ENCODE results near the gene RNGTT.

Gene RNGTT

DNA sequence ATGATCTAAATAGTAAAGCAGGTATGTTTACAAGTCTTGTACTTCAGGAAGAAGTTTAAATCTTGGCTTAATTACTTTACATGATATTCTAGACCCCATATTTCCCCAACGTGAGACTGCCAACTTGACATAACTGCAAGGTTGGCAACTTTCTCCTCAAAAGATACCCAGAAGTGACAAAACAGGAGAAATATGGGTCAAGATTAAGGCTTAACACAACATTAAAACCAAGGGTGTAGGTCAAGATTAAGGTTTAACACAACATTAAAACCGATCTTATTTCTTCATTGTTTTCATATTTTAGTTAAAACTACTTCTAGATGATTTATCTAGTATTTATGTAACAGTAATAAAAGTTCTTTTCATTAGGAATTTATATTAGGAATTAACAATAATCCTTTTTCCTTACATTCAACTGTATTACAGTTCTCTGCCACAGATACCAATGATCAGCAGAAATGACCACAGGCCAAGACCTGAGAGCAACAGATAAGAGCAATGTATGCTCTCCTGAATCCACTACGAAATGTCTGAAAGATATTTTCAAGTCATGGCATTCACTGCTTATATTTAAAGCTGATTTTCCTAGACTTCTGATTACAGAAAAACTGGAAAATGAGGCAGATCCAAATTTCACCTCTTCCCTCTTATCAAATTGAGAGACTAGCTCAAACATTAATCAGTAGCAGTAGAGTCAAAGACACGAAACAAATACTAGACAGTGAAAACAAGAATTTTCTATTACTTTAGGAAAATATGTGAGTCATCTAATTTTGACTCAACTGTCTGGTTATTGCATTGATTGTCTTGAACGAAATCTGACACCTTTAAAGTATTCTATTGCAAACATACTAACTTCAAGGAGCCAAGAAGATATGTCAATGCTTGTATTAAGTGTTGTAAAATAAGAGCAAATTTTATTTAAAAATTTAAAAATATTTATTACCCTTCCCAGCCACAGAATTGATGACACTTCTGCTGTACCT lies 72.3 kb downstream of the RNGTT start:
- TF ChIP-seq, protein P1, sequence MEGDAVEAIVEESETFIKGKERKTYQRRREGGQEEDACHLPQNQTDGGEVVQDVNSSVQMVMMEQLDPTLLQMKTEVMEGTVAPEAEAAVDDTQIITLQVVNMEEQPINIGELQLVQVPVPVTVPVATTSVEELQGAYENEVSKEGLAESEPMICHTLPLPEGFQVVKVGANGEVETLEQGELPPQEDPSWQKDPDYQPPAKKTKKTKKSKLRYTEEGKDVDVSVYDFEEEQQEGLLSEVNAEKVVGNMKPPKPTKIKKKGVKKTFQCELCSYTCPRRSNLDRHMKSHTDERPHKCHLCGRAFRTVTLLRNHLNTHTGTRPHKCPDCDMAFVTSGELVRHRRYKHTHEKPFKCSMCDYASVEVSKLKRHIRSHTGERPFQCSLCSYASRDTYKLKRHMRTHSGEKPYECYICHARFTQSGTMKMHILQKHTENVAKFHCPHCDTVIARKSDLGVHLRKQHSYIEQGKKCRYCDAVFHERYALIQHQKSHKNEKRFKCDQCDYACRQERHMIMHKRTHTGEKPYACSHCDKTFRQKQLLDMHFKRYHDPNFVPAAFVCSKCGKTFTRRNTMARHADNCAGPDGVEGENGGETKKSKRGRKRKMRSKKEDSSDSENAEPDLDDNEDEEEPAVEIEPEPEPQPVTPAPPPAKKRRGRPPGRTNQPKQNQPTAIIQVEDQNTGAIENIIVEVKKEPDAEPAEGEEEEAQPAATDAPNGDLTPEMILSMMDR (IDR thresholded peaks at IDR 0.05; ENCODE audit: insufficient read depth, low read depth, low read length, missing control alignments), result no peak
- peak; percentile 51 for DNase-seq (ENCODE audit: low read depth)
- no peak overlapping the region for H3K4me3 ChIP-seq (ENCODE audit: low read length)

DNA sequence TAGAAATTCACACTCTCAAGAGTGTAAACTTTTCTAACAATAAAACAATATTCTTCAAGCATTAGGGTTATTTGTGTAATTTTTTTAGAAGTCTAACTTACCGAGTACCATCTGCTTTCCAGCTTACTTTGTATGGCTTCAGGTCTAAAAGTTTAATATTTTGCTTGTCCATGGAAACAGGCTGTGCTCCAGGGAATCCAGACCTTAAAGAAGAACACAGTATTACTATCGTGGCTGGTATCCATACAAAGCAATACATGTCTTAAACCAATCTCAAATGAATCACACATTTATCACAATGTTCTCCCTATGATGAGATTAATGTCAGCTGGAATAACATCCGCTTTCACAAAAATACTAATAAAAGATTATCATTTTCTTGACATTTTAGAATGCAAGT lies 73.0 kb downstream of the RNGTT start:
- no peak for DNase-seq (ENCODE audit: low read depth)
- no peak overlapping the region for H3K4me3 ChIP-seq (ENCODE audit: low read length)
- TF ChIP-seq, protein P1 (IDR thresholded peaks at IDR 0.05; ENCODE audit: insufficient read depth, low read depth, low read length, missing control alignments), result no peak

DNA sequence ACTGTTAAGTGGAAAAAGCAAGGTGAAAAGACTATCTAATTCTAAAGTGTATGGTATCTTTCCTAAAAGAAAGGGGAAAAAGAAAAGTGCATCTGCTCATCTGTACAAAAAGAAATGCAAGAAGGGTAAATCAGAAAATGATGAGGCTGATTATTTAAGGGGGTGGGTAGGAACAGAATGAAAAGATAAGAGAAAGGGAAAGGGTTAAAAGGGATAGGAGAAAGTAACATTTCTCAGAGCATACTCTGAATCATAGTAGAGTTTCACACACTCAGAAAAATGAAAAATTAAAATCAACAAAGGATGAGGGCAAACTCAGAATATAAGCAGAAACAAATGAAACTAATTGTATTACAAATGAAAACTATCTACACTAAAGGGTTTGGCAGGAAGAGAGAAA lies 79.1 kb downstream of the RNGTT start:
- no peak for DNase-seq (ENCODE audit: low read depth)
- TF ChIP-seq, protein P1 (IDR thresholded peaks at IDR 0.05; ENCODE audit: insufficient read depth, low read depth, low read length, missing control alignments), result no peak
- no peak overlapping the region for H3K4me3 ChIP-seq (ENCODE audit: low read length)

DNA sequence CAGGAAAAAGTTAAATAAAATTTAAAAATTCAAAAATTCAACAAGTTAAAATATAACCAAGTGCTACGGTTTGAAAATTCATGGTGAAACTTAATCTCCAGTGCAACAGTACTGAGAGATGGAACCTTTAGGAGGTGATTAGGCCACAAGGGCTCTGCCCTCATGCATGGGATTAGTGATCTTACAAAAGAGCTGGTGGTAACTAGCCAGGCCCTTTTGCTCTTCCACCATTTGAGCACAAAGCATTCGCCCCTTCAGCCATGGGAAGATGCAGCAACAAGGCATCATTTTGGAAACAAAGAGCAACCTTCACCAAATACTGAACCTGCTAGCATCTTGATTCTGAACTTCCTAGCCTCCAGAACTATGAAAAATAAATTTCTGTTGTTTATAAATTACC lies 80.9 kb downstream of the RNGTT start:
- TF ChIP-seq, protein P1 (IDR thresholded peaks at IDR 0.05; ENCODE audit: insufficient read depth, low read depth, low read length, missing control alignments), result no peak
- no peak for DNase-seq (ENCODE audit: low read depth)
- no peak overlapping the region for H3K4me3 ChIP-seq (ENCODE audit: low read length)

DNA sequence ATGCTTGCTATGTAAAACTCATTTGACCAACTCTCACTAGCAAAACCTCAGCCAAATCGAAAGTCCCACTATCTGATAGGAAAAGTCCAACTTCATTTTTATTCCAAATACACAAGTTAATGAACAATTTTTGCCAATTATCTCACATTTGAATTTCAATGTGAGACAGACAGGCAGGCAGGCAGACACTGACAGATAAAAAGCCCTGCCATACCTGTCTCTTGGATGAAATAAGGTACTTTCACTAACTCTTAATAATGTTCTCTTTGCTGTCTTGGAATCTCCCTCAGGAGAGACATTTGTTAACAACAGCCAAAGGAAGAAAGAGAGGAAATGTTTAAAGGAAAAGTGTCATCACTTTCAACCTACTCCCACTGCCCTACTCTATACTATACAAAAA lies 82.0 kb downstream of the RNGTT start:
- no peak overlapping the region for H3K4me3 ChIP-seq (ENCODE audit: low read length)
- TF ChIP-seq, protein P1 (IDR thresholded peaks at IDR 0.05; ENCODE audit: insufficient read depth, low read depth, low read length, missing control alignments), result no peak
- DNase-seq (ENCODE audit: low read depth), result no peak

DNA sequence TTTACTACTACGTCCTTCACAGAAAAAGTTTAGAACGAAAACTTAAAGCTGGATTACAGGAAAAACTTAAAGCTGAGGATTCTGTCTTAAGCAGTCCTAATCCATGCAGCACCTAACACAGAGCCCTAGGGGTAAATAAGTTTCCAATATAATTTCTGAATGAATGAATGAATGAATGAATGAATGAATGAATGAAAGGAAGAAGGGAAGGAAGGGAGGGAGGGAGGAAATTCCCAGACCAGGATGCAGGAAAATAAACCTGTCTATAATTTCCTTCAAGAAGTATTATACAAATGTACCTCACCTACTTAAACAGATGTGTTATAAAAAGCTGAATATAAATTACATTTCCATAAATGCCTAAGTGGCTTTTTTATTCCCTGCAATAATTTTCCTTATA lies 83.4 kb downstream of the RNGTT start:
- no peak overlapping the region for H3K4me3 ChIP-seq (ENCODE audit: low read length)
- TF ChIP-seq, protein P1 (IDR thresholded peaks at IDR 0.05; ENCODE audit: insufficient read depth, low read depth, low read length, missing control alignments), result no peak
- DNase-seq (ENCODE audit: low read depth), result no peak
